Liver (tissue), 3 donors: ENCODE data around the gene CAST.

Experiments
- CTCF ChIP-seq: fragments of 150-350 bp; IDR thresholded peaks from 2 replicates; pipeline ENCODE4 v1.5.1; 2017; ENCODE audit warnings: improper control_type of control experiment, low read depth, low read length; ENCODE audit not compliant: missing input control
- GABPA ChIP-seq, 2 donors: IDR thresholded peaks in 1 of 2; conservative IDR thresholded peaks in 1 of 2; 2 replicates each; pipeline ENCODE4 v1.6.1; 2016; ENCODE audit warnings: antibody characterized with exemption in 2 of 2, mild to moderate bottlenecking in 1 of 2, moderate library complexity in 1 of 2
- YY1 ChIP-seq: IDR thresholded peaks from 2 replicates; pipeline ENCODE4 v1.6.1; 2016; ENCODE audit warnings: antibody characterized with exemption, mild to moderate bottlenecking
- ZBTB33 ChIP-seq: IDR thresholded peaks from 2 replicates; pipeline ENCODE4 v1.6.1; 2016; ENCODE audit warnings: antibody characterized with exemption
- donor health status: healthy.
- donor health status: healthy.

GRCh38 chr5:96668725-96669124 is 6.5 kb downstream of the CAST start:
- TF ChIP-seq CTCF (no peak), GABPA (IDR thresholded peaks at IDR 0.05 in 1 of 2, conservative IDR thresholded peaks at IDR 0.05 in 1 of 2) (peak in 1 of 2 donors; percentile 30), ZBTB33 (peak; percentile 13), YY1 (no peak)
